Measurements from ENCODE around the gene FNDC3A.
"Not testable (repeated sequence)": the region's sequence is repeated elsewhere in the genome, so short reads cannot be mapped to it uniquely, and the experiment has no call there.

Gene FNDC3A

DNA sequence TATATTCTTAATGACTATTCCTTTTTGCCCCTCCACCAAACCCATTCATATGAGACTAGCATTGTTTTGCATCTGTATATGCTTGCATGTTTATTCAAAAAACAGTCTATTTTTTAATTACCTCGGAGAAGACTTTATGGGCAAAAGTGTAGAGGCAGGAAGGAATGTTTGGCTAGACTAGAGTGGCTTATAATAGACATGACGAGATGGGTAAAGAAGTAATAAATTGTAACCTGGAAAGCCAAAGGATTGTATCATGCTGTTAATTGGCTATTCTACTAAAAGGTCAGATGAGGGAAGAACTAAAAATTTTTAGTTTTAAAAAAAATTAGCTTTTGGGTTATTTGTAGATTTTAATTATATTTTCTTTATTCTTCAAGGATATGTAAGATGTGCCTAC, 91.1 kb downstream of the FNDC3A start:
- Histone ChIP-seq H3K4me3 (ENCODE audit: low read depth, low read length) (no peak overlapping the region), H3K36me3 (peaks cover 21% of the 10 kb centered on the region), H3K9me3 (no peaks in the 10 kb centered on the region; the same call in 1 of the 2 replicates), H3K27me3 (no peaks in the 10 kb centered on the region), H3K4me1 (peaks cover 3% of the 10 kb centered on the region)
- TF ChIP-seq, protein P1, sequence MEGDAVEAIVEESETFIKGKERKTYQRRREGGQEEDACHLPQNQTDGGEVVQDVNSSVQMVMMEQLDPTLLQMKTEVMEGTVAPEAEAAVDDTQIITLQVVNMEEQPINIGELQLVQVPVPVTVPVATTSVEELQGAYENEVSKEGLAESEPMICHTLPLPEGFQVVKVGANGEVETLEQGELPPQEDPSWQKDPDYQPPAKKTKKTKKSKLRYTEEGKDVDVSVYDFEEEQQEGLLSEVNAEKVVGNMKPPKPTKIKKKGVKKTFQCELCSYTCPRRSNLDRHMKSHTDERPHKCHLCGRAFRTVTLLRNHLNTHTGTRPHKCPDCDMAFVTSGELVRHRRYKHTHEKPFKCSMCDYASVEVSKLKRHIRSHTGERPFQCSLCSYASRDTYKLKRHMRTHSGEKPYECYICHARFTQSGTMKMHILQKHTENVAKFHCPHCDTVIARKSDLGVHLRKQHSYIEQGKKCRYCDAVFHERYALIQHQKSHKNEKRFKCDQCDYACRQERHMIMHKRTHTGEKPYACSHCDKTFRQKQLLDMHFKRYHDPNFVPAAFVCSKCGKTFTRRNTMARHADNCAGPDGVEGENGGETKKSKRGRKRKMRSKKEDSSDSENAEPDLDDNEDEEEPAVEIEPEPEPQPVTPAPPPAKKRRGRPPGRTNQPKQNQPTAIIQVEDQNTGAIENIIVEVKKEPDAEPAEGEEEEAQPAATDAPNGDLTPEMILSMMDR (IDR thresholded peaks at IDR 0.05; ENCODE audit: low read depth, low read length) = no peak
- no peak for DNase-seq

DNA sequence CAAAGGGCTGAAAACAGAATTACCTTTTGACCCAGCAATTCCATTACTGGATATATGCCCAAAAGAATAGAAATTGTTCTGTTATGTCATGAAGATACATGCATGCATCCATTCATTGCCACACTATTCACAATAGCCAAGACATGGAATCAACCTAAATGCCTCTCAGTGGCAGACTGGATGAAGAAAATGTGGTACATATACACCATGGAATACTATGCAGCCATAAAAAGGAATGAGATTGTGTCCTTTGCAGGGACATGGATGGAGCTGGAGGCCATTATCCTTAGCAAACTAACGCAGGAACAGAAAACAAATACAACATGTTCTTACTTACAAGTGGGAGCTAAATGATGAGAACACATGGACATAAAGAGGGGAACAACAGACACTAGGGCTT, 92.8 kb downstream of the FNDC3A start:
- not testable (repeated sequence) for H3K4me1 ChIP-seq; H3K27me3 ChIP-seq; H3K4me3 ChIP-seq (ENCODE audit: low read depth, low read length); DNase-seq; H3K9me3 ChIP-seq
- peaks cover 25% of the 10 kb centered on the region for H3K36me3 ChIP-seq

DNA sequence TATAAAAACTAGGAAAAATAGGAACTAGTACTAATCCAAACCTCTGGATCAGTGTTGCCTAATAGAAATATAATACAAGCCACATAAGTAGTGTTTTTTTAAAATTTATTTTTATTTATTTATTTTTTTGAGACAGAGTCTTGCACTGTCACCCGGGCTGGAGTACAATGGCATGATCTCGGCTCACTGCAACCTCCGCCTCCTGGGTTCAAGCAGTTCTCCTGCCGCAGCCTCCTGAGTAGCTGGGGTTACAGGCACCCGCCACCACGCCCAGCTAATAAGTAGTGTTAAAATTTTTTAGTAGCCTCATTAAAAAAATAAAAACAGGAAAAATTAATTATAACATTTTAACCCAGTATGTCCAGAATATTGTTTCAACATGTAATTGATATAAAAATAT, 94.3 kb downstream of the FNDC3A start:
- not testable (repeated sequence) for DNase-seq; H3K4me1 ChIP-seq; H3K4me3 ChIP-seq (ENCODE audit: low read depth, low read length); H3K9me3 ChIP-seq; H3K27me3 ChIP-seq
- peaks cover 28% of the 10 kb centered on the region for H3K36me3 ChIP-seq

DNA sequence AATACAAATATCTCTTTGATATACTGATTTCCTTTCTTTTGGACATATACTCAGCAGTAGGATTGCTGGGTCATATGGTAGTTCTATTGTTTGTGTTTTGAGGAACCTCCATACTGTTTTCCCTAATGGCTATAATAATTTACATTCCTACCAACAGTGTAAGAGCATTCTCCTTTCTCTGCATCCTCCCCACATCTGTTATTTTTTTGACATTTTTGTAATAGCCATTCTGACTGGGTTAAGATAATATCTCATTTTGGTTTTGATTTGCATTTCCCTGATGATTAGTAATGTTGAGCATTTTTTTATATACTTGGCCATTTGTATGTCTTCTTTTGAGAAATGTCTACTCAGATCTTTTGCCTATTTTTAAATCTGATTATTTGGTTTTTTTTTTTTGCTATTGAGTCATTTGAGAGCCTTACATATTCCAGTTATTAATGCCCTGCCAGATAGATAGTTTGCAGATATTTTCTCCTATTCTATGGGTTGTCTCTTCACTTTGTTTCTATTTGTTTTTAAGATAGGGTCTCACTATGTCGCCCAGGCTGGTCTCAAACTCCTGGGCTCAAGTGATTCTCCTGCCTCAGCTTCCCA, 95.7 kb downstream of the FNDC3A start:
- TF ChIP-seq, protein P1 (IDR thresholded peaks at IDR 0.05; ENCODE audit: low read depth, low read length) = no peak

DNA sequence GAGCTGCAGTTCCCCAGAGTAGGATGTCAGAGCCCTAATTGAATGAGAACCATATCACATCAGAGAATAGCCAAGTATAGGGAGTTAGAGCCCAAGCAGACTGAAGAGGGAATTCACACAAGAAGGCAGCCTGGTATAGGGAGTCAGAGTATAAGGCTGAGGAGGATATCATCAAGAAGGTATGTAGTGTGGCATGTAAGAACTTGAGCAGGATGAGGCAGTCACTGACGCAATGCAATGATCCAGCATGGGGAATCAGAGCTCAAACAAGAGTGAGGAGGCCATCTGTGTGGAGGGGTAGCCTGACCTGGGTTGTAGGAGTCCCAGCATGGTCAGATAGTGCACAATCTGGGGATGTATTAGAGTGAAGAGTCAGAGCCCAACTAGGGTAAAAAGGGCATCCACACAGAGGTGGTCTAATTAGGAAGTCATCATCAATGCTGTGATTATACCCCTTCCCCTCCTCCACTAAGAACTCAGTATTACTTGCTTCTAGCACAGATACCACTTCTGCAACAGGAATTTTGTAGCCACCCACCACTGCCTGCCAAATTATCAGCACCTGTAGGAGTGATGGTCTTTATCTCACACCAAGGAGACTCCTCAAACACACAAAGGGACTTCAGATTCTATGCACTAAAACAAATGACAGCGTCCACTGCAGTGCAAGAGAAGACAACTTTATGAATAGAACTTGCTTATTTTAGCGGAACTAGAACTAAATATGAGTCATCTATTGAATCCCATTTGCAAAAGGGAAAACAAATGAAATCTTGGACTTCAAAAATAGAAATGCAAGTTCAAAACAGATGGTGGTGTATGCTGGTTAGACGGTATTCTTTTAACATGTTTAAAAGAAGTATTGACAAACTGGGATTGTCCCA, 107.2 kb downstream of the FNDC3A start:
- TF ChIP-seq, protein P1 (IDR thresholded peaks at IDR 0.05; ENCODE audit: low read depth, low read length) = no peak
- Histone ChIP-seq H3K4me1 (0 out of 2 replicates have a peak, but pooled peaks cover 2% of the 10 kb centered on the region), H3K4me3 (ENCODE audit: low read depth, low read length) (no peak overlapping the region), H3K27me3 (no peaks in the 10 kb centered on the region), H3K36me3 (peaks cover 13% of the 10 kb centered on the region), H3K9me3 (no peaks in the 10 kb centered on the region)
- no peak for DNase-seq

More for the DNA sequence above, 95.7 kb downstream of the FNDC3A start:
- no peaks in the 10 kb centered on the region for H3K27me3 ChIP-seq
- H3K4me3 ChIP-seq (ENCODE audit: low read depth, low read length) = no peak overlapping the region
- no peaks in the 10 kb centered on the region; the same call in 1 of the 2 replicates for H3K9me3 ChIP-seq
- H3K4me1 ChIP-seq = no peaks in the 10 kb centered on the region
- DNase-seq = no peak
- peaks cover 40% of the 10 kb centered on the region for H3K36me3 ChIP-seq

DNA sequence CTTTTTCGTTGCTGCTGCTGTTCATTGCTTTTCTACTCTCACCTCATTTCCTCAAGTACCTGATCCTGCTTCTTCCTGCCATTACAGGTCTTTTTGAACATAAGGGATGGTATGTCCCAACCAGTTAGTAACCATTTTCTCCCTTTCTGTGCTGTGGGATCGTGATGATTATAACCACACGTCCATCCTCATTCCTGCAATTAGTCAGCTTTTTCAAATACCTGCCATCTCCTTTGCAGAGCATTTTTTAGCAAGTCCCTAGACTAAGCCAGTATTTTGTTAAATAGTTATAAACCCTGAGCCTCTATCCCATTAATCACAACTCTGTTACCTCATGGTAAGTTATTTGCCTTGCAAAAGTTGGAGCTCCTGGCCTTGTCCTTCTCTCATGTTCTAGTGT, 109.2 kb downstream of the FNDC3A start:
- TF ChIP-seq, protein P1 (IDR thresholded peaks at IDR 0.05; ENCODE audit: low read depth, low read length) = no peak
- Histone ChIP-seq H3K9me3 (no peaks in the 10 kb centered on the region), H3K4me1 (no peaks in the 10 kb centered on the region), H3K27me3 (no peaks in the 10 kb centered on the region), H3K4me3 (ENCODE audit: low read depth, low read length) (no peak overlapping the region), H3K36me3 (peaks cover 8% of the 10 kb centered on the region; the same call in 1 of the 2 replicates)
- no peak for DNase-seq

DNA sequence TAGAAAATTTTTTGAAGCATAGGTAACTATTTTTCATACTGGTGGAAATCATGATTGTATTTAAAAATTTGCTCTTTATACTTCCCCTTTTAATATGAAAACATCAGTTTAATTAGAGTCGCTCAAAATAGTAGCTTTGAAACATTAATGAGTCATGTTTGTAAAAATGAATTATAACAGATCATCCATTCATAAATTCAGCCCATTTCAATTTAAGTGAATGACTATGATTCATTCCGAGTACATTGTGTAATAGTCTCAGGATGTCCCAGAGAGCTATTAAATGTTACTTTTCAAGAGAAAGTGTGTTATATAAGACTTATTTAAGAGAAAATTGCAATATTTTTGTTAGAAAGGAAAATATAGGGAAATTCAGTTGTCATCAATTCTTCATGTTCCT, 111.0 kb downstream of the FNDC3A start:
- no peak for DNase-seq
- TF ChIP-seq, protein P1 (IDR thresholded peaks at IDR 0.05; ENCODE audit: low read depth, low read length) = no peak

More for the DNA sequence above, 111.0 kb downstream of the FNDC3A start:
- Histone ChIP-seq H3K4me1 (no peaks in the 10 kb centered on the region), H3K4me3 (ENCODE audit: low read depth, low read length) (no peak overlapping the region), H3K36me3 (peaks cover 8% of the 10 kb centered on the region; the same call in 1 of the 2 replicates), H3K27me3 (no peaks in the 10 kb centered on the region), H3K9me3 (no peaks in the 10 kb centered on the region)

Measured in BE2C (cell line).